ENCODE measurements around the gene LTBP3.
"Not testable (repeated sequence)": the region's sequence is repeated elsewhere in the genome, so short reads cannot be mapped to it uniquely, and the experiment has no call there.

The LTBP3 gene

GRCh38 chr11:65569973-65570918 lies 12.1 kb upstream of the LTBP3 start, which contains the start of gene ZNRD2:
TSS of gene ZNRD2 (plus strand) at chr11:65570477. CDS start at chr11:65570492, 15 bp downstream.
- DNase-seq (ENCODE audit: low read depth in 2 of 2) = peak; percentile 99
- peak; percentile 47 for TF ChIP-seq CTCF (IDR thresholded peaks at IDR 0.05; ENCODE audit: low read depth, low read length)
- H3K4me3 ChIP-seq (replicated peaks in 1 of 2; ENCODE audit: low read depth in 2 of 2, low read length in 2 of 2) = peak within 1 kb of the TSS; percentile 98 to 99

GRCh38 chr11:65569164-65569972 lies 11.2 kb upstream of the LTBP3 start:
- no peak for TF ChIP-seq CTCF (IDR thresholded peaks at IDR 0.05; ENCODE audit: low read depth, low read length)
- H3K4me3 ChIP-seq (replicated peaks in 1 of 2; ENCODE audit: low read depth in 2 of 2, low read length in 2 of 2) = peak overlapping the region; percentile 98 to 99
- DNase-seq (ENCODE audit: low read depth in 2 of 2) = no peak

- no peak for TF ChIP-seq CTCF (IDR thresholded peaks at IDR 0.05; ENCODE audit: low read depth, low read length)
- peak; percentile 33 to 68 for DNase-seq (ENCODE audit: low read depth in 2 of 2)
- H3K4me3 ChIP-seq (replicated peaks in 1 of 2; ENCODE audit: low read depth in 2 of 2, low read length in 2 of 2) = no peak overlapping the region
These were observed 7.7 kb upstream of the LTBP3 start for GRCh38 chr11:65565624-65566453.

GRCh38 chr11:65564879-65565559 lies 6.9 kb upstream of the LTBP3 start:
- DNase-seq (ENCODE audit: low read depth in 2 of 2); H3K4me3 ChIP-seq (replicated peaks in 1 of 2; ENCODE audit: low read depth in 2 of 2, low read length in 2 of 2): not testable (repeated sequence)

GRCh38 chr11:65563601-65564000 lies 5.4 kb upstream of the LTBP3 start:
- no peak overlapping the region for H3K4me3 ChIP-seq (replicated peaks in 1 of 2; ENCODE audit: low read depth in 2 of 2, low read length in 2 of 2)
- TF ChIP-seq CTCF (IDR thresholded peaks at IDR 0.05; ENCODE audit: low read depth, low read length) = no peak
- DNase-seq (ENCODE audit: low read depth in 2 of 2) = peak in 1 of 2 donors; percentile 66

GRCh38 chr11:65562788-65563187 lies 4.6 kb upstream of the LTBP3 start:
- no peak overlapping the region for H3K4me3 ChIP-seq (replicated peaks in 1 of 2; ENCODE audit: low read depth in 2 of 2, low read length in 2 of 2)
- DNase-seq (ENCODE audit: low read depth in 2 of 2) = no peak
- no peak for TF ChIP-seq CTCF (IDR thresholded peaks at IDR 0.05; ENCODE audit: low read depth, low read length)

Measured in cardiac fibroblast (primary cell).